KMS-11 (cell line): Measurements from ENCODE around the gene OR10H4.
"Not testable (repeated sequence)": the region's sequence is repeated elsewhere in the genome, so short reads cannot be mapped to it uniquely, and the experiment has no call there.

Experiments
- H2AFZ ChIP-seq: fragments of 200-600 bp; sonication (generic); 2 replicates; pipeline ENCODE4 v1.6.1; 2016; ENCODE audit warnings: antibody characterized with exemption, mixed run types, low read depth
- H3K27ac ChIP-seq: fragments of 200-600 bp; sonication (generic); 2 replicates; pipeline ENCODE4 v1.6.1; 2016; ENCODE audit warnings: mild to moderate bottlenecking, mixed run types
- H3K27me3 ChIP-seq: fragments of 200-600 bp; sonication (generic); 2 replicates; pipeline ENCODE4 v1.6.1; 2017; ENCODE audit warnings: mild to moderate bottlenecking, low read depth, mixed run types, moderate library complexity; ENCODE audit not compliant: insufficient read depth
- H3K36me3 ChIP-seq: fragments of 200-600 bp; sonication (generic); 2 replicates; pipeline ENCODE4 v1.6.1; 2017; ENCODE audit warnings: mild to moderate bottlenecking, mixed run types; ENCODE audit not compliant: insufficient read depth
- H3K4me1 ChIP-seq: fragments of 200-600 bp; sonication (generic); 2 replicates; pipeline ENCODE4 v1.6.1; 2016; ENCODE audit warnings: mild to moderate bottlenecking, low read depth, mixed run types; ENCODE audit not compliant: poor library complexity, severe bottlenecking
- H3K4me2 ChIP-seq: fragments of 200-600 bp; sonication (generic); 2 replicates; pipeline ENCODE4 v1.7.0; 2016; ENCODE audit warnings: mild to moderate bottlenecking, mixed run types
- H3K4me3 ChIP-seq: fragments of 200-600 bp; sonication (generic); IDR thresholded peaks from 2 replicates; pipeline ENCODE4 v1.6.1; 2017; ENCODE audit warnings: low read depth, low read length, mixed read lengths; ENCODE audit not compliant: insufficient read depth
- H3K79me2 ChIP-seq: fragments of 200-600 bp; sonication (generic); 2 replicates; pipeline ENCODE4 v1.6.1; 2016; ENCODE audit warnings: low read depth, mixed run types; ENCODE audit not compliant: insufficient read depth
- H3K9ac ChIP-seq: fragments of 200-600 bp; sonication (generic); 2 replicates; pipeline ENCODE4 v1.6.1; 2016; ENCODE audit warnings: mild to moderate bottlenecking, mixed run types
- H4K20me1 ChIP-seq: fragments of 200-600 bp; sonication (generic); 2 replicates; pipeline ENCODE4 v1.6.1; 2016; ENCODE audit warnings: mild to moderate bottlenecking, mixed run types; ENCODE audit not compliant: insufficient read depth
- TF ChIP-seq, protein P1 (sequence below): fragments of 200-600 bp; sonication (generic); conservative IDR thresholded peaks from 2 replicates; pipeline ENCODE4 v1.6.1; 2017; ENCODE audit warnings: low read depth, mild to moderate bottlenecking, antibody characterized with exemption, low read length, moderate library complexity, mixed read lengths

OR10H4 gene

DNA sequence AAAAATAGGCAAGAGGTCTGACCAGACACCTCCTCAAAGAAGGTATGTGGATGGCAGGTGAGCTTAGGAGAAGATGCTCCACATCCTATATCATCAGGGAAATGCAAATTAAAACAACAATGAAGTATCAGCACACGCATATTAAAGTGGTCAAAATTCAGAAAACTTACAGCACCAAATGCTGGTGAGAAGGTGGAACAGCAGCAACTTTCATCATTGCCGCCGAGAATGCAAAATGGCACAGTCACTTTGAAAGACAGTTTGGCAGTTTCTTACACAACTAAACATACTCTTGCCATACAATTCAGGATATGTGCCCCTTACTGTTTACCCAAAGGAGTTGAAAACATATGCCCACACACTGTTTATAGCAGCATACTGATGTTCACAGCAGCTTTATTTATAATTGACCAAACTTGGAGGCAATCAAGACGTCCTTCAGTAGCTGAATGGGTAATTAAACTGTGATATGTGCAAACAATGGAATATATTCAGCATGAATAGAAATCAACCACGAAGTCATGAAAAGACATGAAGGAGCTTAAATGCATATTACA, 22.5 kb downstream of the OR10H4 start:
- H3K79me2 ChIP-seq, result no peaks in the 10 kb centered on the region
- no peak overlapping the region for H3K4me3 ChIP-seq
- H3K27me3 ChIP-seq, result peaks cover 2% of the 10 kb centered on the region; the same call in 1 of the 2 replicates
- TF ChIP-seq, protein P1, sequence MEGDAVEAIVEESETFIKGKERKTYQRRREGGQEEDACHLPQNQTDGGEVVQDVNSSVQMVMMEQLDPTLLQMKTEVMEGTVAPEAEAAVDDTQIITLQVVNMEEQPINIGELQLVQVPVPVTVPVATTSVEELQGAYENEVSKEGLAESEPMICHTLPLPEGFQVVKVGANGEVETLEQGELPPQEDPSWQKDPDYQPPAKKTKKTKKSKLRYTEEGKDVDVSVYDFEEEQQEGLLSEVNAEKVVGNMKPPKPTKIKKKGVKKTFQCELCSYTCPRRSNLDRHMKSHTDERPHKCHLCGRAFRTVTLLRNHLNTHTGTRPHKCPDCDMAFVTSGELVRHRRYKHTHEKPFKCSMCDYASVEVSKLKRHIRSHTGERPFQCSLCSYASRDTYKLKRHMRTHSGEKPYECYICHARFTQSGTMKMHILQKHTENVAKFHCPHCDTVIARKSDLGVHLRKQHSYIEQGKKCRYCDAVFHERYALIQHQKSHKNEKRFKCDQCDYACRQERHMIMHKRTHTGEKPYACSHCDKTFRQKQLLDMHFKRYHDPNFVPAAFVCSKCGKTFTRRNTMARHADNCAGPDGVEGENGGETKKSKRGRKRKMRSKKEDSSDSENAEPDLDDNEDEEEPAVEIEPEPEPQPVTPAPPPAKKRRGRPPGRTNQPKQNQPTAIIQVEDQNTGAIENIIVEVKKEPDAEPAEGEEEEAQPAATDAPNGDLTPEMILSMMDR, result no peak
- H3K9ac ChIP-seq, result no peak overlapping the region
- no peak overlapping the region for H3K27ac ChIP-seq
- no peaks in the 10 kb centered on the region for H3K4me1 ChIP-seq
- H4K20me1 ChIP-seq, result no peaks in the 10 kb centered on the region
- H3K36me3 ChIP-seq, result no peaks in the 10 kb centered on the region
- H3K4me2 ChIP-seq, result no peak overlapping the region
- no peak overlapping the region for H2AFZ ChIP-seq

DNA sequence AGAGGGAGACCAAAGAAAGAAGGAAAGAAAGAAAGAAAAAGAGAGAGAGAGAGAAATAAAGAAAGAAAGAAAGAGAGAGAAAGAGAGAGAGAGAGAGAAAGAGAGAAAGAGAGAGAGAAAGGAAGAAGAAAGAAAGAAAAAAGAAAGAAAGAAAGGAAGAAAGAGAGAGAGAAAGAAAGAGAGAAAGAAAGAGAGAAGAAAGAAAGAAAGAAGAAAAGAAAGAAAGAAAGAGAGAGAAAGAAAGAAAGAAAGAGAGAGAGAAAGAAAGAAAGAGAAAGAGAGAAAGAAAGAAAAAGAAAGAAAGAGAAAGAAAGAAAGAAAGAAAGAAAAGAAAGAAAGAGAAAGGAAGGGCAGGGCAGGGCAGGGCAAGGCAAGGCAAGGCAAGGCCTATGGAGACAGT, 23.2 kb downstream of the OR10H4 start:
- not testable (repeated sequence) for H4K20me1 ChIP-seq, H3K4me2 ChIP-seq, H3K9ac ChIP-seq, H2AFZ ChIP-seq, H3K4me1 ChIP-seq, H3K36me3 ChIP-seq, H3K4me3 ChIP-seq, H3K79me2 ChIP-seq, H3K27ac ChIP-seq, H3K27me3 ChIP-seq

DNA sequence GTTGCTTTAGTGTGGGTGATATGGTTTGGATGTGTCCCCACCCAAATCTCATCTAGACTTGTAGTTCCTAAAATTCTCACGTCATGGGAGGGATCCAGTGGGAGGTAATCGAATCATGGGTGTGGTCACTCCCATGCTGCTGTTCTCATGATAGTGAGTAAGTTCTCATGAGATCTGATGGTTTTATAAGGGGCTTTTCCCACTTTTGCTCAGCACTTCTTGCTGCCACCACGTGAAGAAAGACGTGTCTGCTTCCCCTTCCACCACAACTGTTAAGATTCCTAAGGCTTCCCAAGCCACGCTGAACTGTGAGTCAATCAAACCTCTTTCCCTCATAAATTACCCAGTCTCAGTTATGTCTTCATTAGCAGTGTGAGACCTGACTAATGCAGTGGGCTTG, 26.0 kb downstream of the OR10H4 start:
- TF ChIP-seq, protein P1, result no peak
- Histone ChIP-seq H3K36me3 (no peaks in the 10 kb centered on the region), H3K4me2 (no peak overlapping the region), H3K9ac (no peak overlapping the region), H3K27ac (no peak overlapping the region), H3K4me3 (no peak overlapping the region), H3K4me1 (no peaks in the 10 kb centered on the region), H3K27me3 (no peaks in the 10 kb centered on the region; the same call in 1 of the 2 replicates), H4K20me1 (no peaks in the 10 kb centered on the region), H2AFZ (no peak overlapping the region), H3K79me2 (no peaks in the 10 kb centered on the region)

DNA sequence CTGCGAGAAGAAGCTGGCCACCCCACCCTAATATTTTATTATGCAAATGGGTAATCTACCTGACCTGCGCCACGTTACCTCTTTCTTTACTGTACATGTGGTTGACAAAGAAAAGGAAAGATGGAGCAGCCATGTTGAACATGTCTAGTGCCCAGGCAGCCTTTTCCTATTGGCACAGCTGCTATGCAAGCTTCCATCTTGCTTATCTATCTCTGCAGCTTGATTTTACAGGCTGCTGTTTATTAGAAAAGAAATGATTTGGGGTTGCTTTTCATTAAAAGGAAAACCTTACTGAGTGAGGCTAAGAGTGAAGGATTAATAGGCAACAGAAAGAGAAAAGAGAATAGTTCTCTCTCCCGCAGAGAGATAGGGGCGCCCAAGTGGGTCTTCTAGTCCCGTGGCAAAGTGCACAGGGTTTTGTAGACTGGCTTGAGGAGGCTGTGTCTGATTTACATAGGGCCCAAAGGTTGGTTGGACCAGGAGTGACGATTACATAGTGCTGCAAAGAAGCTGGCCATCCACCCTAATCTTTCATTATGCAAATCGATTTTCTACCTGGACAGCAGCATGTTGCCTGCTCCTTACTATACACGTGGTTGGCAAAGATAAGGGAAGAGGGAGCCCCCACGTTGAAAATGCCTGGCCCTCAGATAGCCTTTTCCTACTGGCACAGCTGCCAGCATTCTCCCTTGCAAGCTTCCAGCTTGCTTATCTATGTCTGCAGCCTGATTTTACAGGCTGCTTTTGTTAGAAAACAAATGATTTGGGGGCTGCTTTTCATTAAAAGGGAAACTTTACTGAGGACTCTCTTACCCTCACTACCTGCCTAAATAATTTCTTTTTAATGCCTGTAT, 28.3 kb downstream of the OR10H4 start:
- Histone ChIP-seq H3K4me1 (no peaks in the 10 kb centered on the region), H3K27ac (no peak overlapping the region), H3K36me3 (no peaks in the 10 kb centered on the region), H3K79me2 (no peaks in the 10 kb centered on the region), H3K27me3 (no peaks in the 10 kb centered on the region; the same call in 1 of the 2 replicates), H3K9ac (no peak overlapping the region), H2AFZ (no peak overlapping the region), H3K4me3 (no peak overlapping the region), H3K4me2 (no peak overlapping the region), H4K20me1 (no peaks in the 10 kb centered on the region)
- TF ChIP-seq, protein P1, result no peak

DNA sequence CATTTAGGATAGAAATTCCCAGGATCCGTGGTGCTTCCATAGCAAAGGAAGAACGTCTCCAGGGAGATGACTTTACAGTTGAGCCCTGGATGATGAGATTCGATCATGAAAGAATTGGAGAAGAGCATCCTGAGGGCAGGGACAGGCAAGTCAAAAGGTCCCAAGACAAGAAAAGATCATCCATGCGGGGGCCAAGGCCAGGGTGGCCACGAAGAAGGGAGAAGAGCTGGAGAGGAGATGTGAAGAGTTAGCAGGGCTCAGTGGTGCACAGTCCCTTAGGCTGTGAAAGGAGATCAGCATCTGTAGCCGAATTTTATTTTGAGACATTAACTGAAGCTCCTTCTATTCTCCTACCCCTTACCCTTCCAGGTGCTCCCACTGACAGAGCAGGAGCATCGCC, 28.9 kb downstream of the OR10H4 start:
- Histone ChIP-seq H3K4me1 (no peaks in the 10 kb centered on the region), H3K9ac (no peak overlapping the region)

More for the DNA sequence above, 28.9 kb downstream of the OR10H4 start:
- H3K4me3 ChIP-seq, result no peak overlapping the region
- no peaks in the 10 kb centered on the region for H3K79me2 ChIP-seq
- no peaks in the 10 kb centered on the region; the same call in 1 of the 2 replicates for H3K27me3 ChIP-seq
- no peak overlapping the region for H3K4me2 ChIP-seq
- no peaks in the 10 kb centered on the region for H3K36me3 ChIP-seq
- H2AFZ ChIP-seq, result no peak overlapping the region
- H4K20me1 ChIP-seq, result no peaks in the 10 kb centered on the region
- no peak overlapping the region for H3K27ac ChIP-seq
- TF ChIP-seq, protein P1, result no peak
